Left ventricle myocardium inferior (tissue), 1 donor: Measurements from ENCODE around the gene ELK3. TPM values are rescaled to one million over a fixed set of nuclear protein-coding genes. Genes with fewer than 3 reads are reported as not detected.

Experiments
- DNase-seq: peaks from one replicate; pipeline ENCODE4 v3.0.0-alpha.2; 2020
- H3K27ac ChIP-seq: fragments of 200-600 bp; replicated peaks from 2 replicates; pipeline ENCODE4 v1.8.0; 2021
- H3K27me3 ChIP-seq: fragments of 200-600 bp; 2 replicates; pipeline ENCODE4 v1.8.0; 2021; ENCODE audit warnings: low read depth
- H3K36me3 ChIP-seq: fragments of 200-600 bp; 2 replicates; pipeline ENCODE4 v1.8.0; 2021
- H3K4me1 ChIP-seq: fragments of 200-600 bp; 2 replicates; pipeline ENCODE4 v1.8.0; 2021
- H3K4me3 ChIP-seq: fragments of 200-600 bp; 2 replicates; pipeline ENCODE4 v1.8.0; 2021; ENCODE audit warnings: mild to moderate bottlenecking, moderate library complexity
- H3K9me3 ChIP-seq: fragments of 200-600 bp; replicated peaks from 2 replicates; pipeline ENCODE4 v1.8.0; 2021
- intact Hi-C: fragments of 100-400 bp; cut with micrococcal nuclease; formaldehyde crosslinking; loops from one replicate; pipeline ENCODE4 v1.11.0; 2022
- total RNA-seq: library from RNA; stranded (reverse); fragmentation: NEBNext Ultra II Directional; extraction: Animal tissue kit (Norgen Biotek cat#: 25700); gene quantifications from one replicate; pipeline ENCODE4 v1.2.1, GENCODE V29; 2021
- TF ChIP-seq, protein P1 (sequence below): fragments of 200-600 bp; IDR thresholded peaks from 2 replicates; pipeline ENCODE4 v1.8.0; 2021; ENCODE audit warnings: antibody characterized with exemption, mild to moderate bottlenecking, borderline replicate concordance
- donor health status: DM: no; HTN: yes; CAD: no; lungs with severe emphysema.

Gene ELK3
- total RNA-seq, 1 donor from 2014 or later, result 17.1 TPM

DNA sequence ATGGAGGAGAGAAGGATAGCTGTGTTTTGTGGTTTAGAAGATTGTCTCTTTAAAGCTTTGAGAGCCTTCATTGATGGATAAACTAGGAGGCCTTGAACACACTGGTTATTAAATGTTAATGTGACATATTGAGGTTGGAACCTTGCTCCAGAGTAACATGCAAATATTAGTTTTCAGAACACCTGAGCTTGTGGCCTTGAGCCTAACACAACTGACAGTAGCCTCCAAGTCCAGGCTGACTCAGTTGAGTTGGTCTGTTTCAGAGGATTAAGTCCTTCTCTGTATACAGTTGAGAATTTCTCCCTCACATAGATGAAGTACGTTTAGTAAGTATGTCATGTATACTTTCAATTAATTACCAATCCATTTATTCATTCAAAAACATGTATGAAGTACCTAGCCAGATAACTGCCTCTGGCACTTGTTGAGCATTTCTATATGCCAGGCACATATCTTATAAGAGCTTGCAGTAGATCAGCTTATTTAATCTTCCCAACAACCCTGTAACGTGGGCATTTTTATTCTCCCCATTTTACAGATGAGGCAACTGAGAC lies 63.5 kb downstream of the ELK3 start:
- no peak for DNase-seq
- H3K36me3 ChIP-seq, result peaks cover 12% of the 10 kb centered on the region
- intact Hi-C loops, result no loop called here

DNA sequence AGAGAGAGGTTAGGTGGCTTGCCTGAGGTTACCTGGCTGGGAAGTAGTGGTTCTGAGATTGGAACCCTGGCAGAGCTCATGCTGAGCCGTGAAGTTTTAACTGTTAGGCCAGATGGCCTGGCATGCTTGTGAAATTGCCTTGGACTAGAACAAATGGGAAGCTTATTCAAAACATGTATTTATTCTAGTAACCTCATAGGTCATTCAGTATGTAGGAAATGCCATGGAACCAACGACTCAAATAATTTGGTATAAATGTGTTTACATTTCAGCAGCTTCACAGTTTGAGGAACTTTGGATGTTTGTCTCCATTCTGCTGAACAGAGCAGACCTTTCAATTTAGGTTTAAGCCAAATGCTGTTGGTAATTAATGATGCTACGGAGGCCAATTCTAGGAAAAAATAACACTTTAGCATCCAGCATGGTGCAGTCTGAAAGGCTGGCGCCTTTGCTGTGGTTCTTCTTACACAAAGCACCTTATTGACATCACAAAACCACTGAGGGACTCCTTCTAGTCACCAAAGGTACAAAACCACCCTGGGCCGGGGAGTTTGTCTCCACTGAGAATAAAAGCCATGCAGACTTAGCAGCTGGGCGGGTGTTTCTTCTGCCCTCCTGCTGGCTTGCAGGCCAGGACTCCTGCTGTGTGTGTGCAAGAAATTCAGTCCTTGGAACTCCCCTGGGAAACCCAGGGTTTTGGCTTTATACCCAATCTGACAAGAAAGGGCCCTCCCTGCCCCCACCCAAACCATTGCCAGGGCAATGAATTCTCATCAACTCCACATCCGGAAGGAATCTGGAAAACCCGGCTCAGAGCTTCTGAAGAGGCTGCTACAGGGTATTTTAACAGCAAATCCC lies 64.2 kb downstream of the ELK3 start:
- Histone ChIP-seq H3K27ac (peak overlapping the region; percentile 74), H3K27me3 (no peaks in the 10 kb centered on the region), H3K4me3 (peak overlapping the region; percentile 3), H3K9me3 (no peaks in the 10 kb centered on the region), H3K4me1 (peaks cover 88% of the 10 kb centered on the region), H3K36me3 (peaks cover 13% of the 10 kb centered on the region)
- peak; percentile 61 for DNase-seq
- intact Hi-C loops, result no loop called here
- TF ChIP-seq, protein P1, sequence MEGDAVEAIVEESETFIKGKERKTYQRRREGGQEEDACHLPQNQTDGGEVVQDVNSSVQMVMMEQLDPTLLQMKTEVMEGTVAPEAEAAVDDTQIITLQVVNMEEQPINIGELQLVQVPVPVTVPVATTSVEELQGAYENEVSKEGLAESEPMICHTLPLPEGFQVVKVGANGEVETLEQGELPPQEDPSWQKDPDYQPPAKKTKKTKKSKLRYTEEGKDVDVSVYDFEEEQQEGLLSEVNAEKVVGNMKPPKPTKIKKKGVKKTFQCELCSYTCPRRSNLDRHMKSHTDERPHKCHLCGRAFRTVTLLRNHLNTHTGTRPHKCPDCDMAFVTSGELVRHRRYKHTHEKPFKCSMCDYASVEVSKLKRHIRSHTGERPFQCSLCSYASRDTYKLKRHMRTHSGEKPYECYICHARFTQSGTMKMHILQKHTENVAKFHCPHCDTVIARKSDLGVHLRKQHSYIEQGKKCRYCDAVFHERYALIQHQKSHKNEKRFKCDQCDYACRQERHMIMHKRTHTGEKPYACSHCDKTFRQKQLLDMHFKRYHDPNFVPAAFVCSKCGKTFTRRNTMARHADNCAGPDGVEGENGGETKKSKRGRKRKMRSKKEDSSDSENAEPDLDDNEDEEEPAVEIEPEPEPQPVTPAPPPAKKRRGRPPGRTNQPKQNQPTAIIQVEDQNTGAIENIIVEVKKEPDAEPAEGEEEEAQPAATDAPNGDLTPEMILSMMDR, result no peak

More for the DNA sequence above, 63.5 kb downstream of the ELK3 start:
- H3K9me3 ChIP-seq, result no peaks in the 10 kb centered on the region
- H3K4me3 ChIP-seq, result no peak overlapping the region
- H3K4me1 ChIP-seq, result peaks cover 88% of the 10 kb centered on the region
- H3K27ac ChIP-seq, result peak overlapping the region; percentile 74
- TF ChIP-seq, protein P1, result no peak
- H3K27me3 ChIP-seq, result no peaks in the 10 kb centered on the region

DNA sequence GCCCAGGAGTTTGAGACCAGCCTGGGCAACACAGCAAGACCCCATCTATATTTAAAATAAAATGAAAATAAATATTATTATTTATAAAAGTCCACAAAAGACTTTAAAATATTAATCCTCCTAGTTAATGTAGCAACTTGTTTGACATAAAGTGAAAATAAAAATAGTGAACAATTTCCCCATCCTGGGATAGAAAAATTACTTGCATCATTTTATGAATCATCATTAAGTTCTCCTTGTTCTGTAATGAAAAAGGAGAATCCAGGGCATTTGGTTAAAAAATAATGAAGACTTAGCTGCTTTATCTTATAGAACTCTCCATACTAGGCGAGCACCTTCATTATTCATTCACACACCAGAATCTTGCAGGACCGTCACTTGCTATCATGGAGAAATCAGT lies 66.1 kb downstream of the ELK3 start:
- H3K27ac ChIP-seq, result no peak overlapping the region

DNA sequence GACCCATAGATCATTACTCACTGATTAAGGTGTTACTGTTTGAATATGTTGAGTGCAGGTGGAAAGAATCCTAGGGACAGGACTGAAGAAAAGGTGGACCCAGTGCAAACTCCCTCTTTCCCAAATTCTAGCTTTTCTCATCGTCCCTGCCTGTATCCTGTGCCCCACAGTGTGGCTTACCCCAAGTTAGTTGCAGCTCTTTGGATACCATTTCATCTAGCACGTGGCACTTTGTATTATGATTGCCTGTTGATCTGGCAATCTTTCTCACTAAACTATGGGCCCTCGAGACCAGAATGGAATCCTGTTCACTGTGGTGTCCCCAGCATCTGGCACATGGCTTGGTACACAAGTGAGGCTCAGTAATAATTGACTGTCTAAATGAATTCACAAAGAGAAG lies 66.5 kb downstream of the ELK3 start:
- Histone ChIP-seq H3K9me3 (no peaks in the 10 kb centered on the region), H3K4me3 (no peak overlapping the region), H3K36me3 (peaks cover 24% of the 10 kb centered on the region), H3K4me1 (peaks cover 73% of the 10 kb centered on the region), H3K27ac (no peak overlapping the region), H3K27me3 (no peaks in the 10 kb centered on the region)
- TF ChIP-seq, protein P1, result no peak
- no peak for DNase-seq
- intact Hi-C loops, result no loop called here

More for the DNA sequence above, 66.1 kb downstream of the ELK3 start:
- H3K9me3 ChIP-seq, result no peaks in the 10 kb centered on the region
- no peaks in the 10 kb centered on the region for H3K27me3 ChIP-seq
- intact Hi-C loops, result no loop called here
- peaks cover 77% of the 10 kb centered on the region for H3K4me1 ChIP-seq
- H3K4me3 ChIP-seq, result no peak overlapping the region
- TF ChIP-seq, protein P1, result no peak
- H3K36me3 ChIP-seq, result peaks cover 22% of the 10 kb centered on the region
- no peak for DNase-seq

DNA sequence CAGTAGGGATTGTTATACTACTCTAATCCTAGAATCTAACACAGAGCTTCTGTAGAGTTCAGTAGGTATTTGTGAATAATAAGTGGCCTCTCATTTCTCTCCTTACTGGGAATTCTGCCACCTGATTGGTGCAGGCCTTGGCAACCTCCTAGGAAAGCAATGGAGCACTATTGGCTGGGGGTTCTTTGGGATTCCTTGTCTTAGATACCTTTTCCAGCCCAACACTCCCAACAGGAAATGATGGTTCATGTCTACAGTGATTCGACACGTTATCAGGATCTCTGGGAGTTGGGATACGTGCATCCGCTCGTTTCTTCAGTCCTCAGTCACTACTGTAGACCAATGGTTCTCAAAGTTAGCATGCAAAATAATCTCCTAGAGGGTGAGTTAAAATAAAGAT lies 67.4 kb downstream of the ELK3 start:
- H3K27ac ChIP-seq, result no peak overlapping the region
- no peaks in the 10 kb centered on the region for H3K27me3 ChIP-seq
- H3K4me3 ChIP-seq, result no peak overlapping the region
- TF ChIP-seq, protein P1, result no peak
- H3K9me3 ChIP-seq, result no peaks in the 10 kb centered on the region
- no peak for DNase-seq
- peaks cover 64% of the 10 kb centered on the region for H3K4me1 ChIP-seq
- intact Hi-C loops, result no loop called here
- peaks cover 24% of the 10 kb centered on the region for H3K36me3 ChIP-seq
